Thyroid gland (tissue), 4 donors: ENCODE results near the gene DGKB.

Experiments
- POLR2A ChIP-seq, 2 donors: fragments of 450-650 bp; IDR thresholded peaks; one replicate each; pipeline ENCODE4 v1.6.1; 2017; ENCODE audit warnings: antibody characterized with exemption in 2 of 2, mild to moderate bottlenecking in 2 of 2, moderate library complexity in 1 of 2
- TF ChIP-seq, protein P1 (sequence below), 6 experiments: fragments of 200-600 bp in 3 of 6; fragments of 450-650 bp in 3 of 6; sonication (generic) in 3 of 6; IDR thresholded peaks; one replicate each; pipeline ENCODE4 v1.5.1; 2016 to 2019; ENCODE audit warnings: antibody characterized with exemption in 6 of 6, mild to moderate bottlenecking in 2 of 6, inconsistent platforms in 1 of 6, moderate library complexity in 1 of 6

- TF ChIP-seq POLR2A (IDR thresholded peaks at IDR 0.05), result no peak
- TF ChIP-seq, protein P1, sequence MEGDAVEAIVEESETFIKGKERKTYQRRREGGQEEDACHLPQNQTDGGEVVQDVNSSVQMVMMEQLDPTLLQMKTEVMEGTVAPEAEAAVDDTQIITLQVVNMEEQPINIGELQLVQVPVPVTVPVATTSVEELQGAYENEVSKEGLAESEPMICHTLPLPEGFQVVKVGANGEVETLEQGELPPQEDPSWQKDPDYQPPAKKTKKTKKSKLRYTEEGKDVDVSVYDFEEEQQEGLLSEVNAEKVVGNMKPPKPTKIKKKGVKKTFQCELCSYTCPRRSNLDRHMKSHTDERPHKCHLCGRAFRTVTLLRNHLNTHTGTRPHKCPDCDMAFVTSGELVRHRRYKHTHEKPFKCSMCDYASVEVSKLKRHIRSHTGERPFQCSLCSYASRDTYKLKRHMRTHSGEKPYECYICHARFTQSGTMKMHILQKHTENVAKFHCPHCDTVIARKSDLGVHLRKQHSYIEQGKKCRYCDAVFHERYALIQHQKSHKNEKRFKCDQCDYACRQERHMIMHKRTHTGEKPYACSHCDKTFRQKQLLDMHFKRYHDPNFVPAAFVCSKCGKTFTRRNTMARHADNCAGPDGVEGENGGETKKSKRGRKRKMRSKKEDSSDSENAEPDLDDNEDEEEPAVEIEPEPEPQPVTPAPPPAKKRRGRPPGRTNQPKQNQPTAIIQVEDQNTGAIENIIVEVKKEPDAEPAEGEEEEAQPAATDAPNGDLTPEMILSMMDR (IDR thresholded peaks at IDR 0.05), result no peak
Measured at GRCh38 chr7:14937581-14937980, 35.0 kb upstream of the DGKB start.
